ENCODE measurements around the gene DYNC2H1.
"Not testable (repeated sequence)": the region's sequence is repeated elsewhere in the genome, so short reads cannot be mapped to it uniquely, and the experiment has no call there.

Gene DYNC2H1

DNA sequence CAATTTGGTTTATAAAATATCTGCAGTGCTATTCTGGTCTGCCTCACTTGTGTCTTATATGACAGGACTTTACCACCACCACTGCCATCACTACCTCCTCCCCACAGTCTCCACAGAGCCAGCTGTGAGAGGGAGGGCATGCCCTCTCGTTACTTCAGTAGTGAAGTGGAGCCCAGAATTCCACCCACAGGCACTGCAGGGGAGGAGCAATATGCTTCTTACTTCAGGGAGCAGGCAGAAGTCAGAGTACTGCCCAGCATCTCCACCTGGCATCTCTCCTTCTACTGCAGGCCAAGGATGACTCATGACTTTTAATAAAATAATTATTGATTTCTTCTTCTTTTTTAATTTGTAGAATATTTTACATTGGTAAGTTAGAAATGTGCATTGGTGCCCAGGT is 255.5 kb downstream of the DYNC2H1 start:
- no peak for TF ChIP-seq CTCF (IDR thresholded peaks at IDR 0.05; ENCODE audit: unreplicated experiment in 3 of 3)
- H3K4me3 Mint-ChIP-seq: no peak overlapping the region
- H3K27ac Mint-ChIP-seq: no peak overlapping the region
- H3K27me3 Mint-ChIP-seq (ENCODE audit: low read depth): no peaks in the 10 kb centered on the region
- H3K9me3 Mint-ChIP-seq: no peaks in the 10 kb centered on the region
- no peaks in the 10 kb centered on the region for H3K4me1 Mint-ChIP-seq
- H3K36me3 Mint-ChIP-seq (ENCODE audit: low read depth): peaks cover 6% of the 10 kb centered on the region

GRCh38 chr11:103367650-103368049 is 258.4 kb downstream of the DYNC2H1 start:
- H3K9me3 Mint-ChIP-seq: peaks cover 13% of the 10 kb centered on the region
- H3K36me3 Mint-ChIP-seq (ENCODE audit: low read depth): peaks cover 29% of the 10 kb centered on the region
- H3K4me1 Mint-ChIP-seq: no peaks in the 10 kb centered on the region
- no peaks in the 10 kb centered on the region for H3K27me3 Mint-ChIP-seq (ENCODE audit: low read depth)
- H3K27ac Mint-ChIP-seq: no peak overlapping the region
- no peak overlapping the region for H3K4me3 Mint-ChIP-seq
- no peak for TF ChIP-seq CTCF (IDR thresholded peaks at IDR 0.05; ENCODE audit: unreplicated experiment in 3 of 3)

DNA sequence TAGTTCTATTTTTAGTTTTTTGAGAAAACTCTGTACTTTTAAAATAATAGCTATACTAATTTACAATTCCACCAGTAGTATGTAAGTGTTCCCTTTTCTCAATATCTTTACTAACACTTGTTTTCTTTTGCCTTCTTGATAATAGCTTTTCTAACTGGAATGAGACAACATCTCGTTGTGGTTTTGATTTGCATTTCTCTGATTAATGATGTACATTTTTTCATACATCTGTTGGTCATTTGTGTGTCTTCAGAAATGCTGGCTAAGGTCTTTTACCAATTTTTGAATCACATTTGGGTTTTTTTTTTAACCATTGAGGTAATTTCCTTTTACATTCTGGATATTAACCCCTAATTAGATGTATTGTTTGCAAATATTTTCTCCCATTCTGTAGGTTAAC is 258.9 kb downstream of the DYNC2H1 start:
- Mint-ChIP-seq H3K27ac (no peak overlapping the region), H3K36me3 (ENCODE audit: low read depth) (peaks cover 32% of the 10 kb centered on the region), H3K4me3 (no peak overlapping the region), H3K27me3 (ENCODE audit: low read depth) (no peaks in the 10 kb centered on the region), H3K9me3 (peaks cover 16% of the 10 kb centered on the region), H3K4me1 (no peaks in the 10 kb centered on the region)
- TF ChIP-seq CTCF (IDR thresholded peaks at IDR 0.05; ENCODE audit: unreplicated experiment in 3 of 3): no peak

GRCh38 chr11:103370076-103370475 is 260.9 kb downstream of the DYNC2H1 start:
- Mint-ChIP-seq H3K27ac (no peak overlapping the region), H3K4me3 (no peak overlapping the region)

GRCh38 chr11:103372906-103373305 is 263.7 kb downstream of the DYNC2H1 start:
- H3K9me3 Mint-ChIP-seq: peaks cover 40% of the 10 kb centered on the region
- peaks cover 70% of the 10 kb centered on the region for H3K36me3 Mint-ChIP-seq (ENCODE audit: low read depth)
- no peaks in the 10 kb centered on the region for H3K27me3 Mint-ChIP-seq (ENCODE audit: low read depth)
- TF ChIP-seq CTCF (IDR thresholded peaks at IDR 0.05; ENCODE audit: unreplicated experiment in 3 of 3): no peak
- H3K27ac Mint-ChIP-seq: no peak overlapping the region
- no peaks in the 10 kb centered on the region for H3K4me1 Mint-ChIP-seq
- H3K4me3 Mint-ChIP-seq: no peak overlapping the region

More at GRCh38 chr11:103370076-103370475, 260.9 kb downstream of the DYNC2H1 start:
- Mint-ChIP-seq H3K27me3 (ENCODE audit: low read depth) (no peaks in the 10 kb centered on the region), H3K36me3 (ENCODE audit: low read depth) (peaks cover 48% of the 10 kb centered on the region), H3K4me1 (no peaks in the 10 kb centered on the region), H3K9me3 (peaks cover 29% of the 10 kb centered on the region)
- no peak for TF ChIP-seq CTCF (IDR thresholded peaks at IDR 0.05; ENCODE audit: unreplicated experiment in 3 of 3)

- H3K27ac Mint-ChIP-seq; H3K4me1 Mint-ChIP-seq; H3K4me3 Mint-ChIP-seq; H3K27me3 Mint-ChIP-seq (ENCODE audit: low read depth): not testable (repeated sequence)
- peaks cover 74% of the 10 kb centered on the region for H3K36me3 Mint-ChIP-seq (ENCODE audit: low read depth)
- H3K9me3 Mint-ChIP-seq: peaks cover 40% of the 10 kb centered on the region
Observed at GRCh38 chr11:103374227-103374626, 265.0 kb downstream of the DYNC2H1 start.

All from nephron (organoid).